Ishikawa (cell line): ENCODE results near the gene HSD3B2.

Experiments used
- CREB1 ChIP-seq: IDR thresholded peaks from 2 replicates; pipeline ENCODE4 v1.6.1; 2012; ENCODE audit warnings: low read depth
- EP300 ChIP-seq: IDR thresholded peaks from 2 replicates; pipeline ENCODE4 v1.6.1; 2012; ENCODE audit warnings: borderline replicate concordance
- FOXM1 ChIP-seq: IDR thresholded peaks from 2 replicates; pipeline ENCODE4 v1.6.1; 2012; ENCODE audit warnings: low read depth, borderline replicate concordance
- MAX ChIP-seq: IDR thresholded peaks from 2 replicates; pipeline ENCODE4 v1.6.1; 2012
- NFIC ChIP-seq: IDR thresholded peaks from 2 replicates; pipeline ENCODE4 v1.6.1; 2012
- RAD21 ChIP-seq: IDR thresholded peaks from 2 replicates; pipeline ENCODE4 v1.6.1; 2012; ENCODE audit warnings: low read depth
- REST ChIP-seq: IDR thresholded peaks from 2 replicates; pipeline ENCODE4 v1.6.1; 2012; ENCODE audit warnings: low read depth, mild to moderate bottlenecking
- TEAD4 ChIP-seq: IDR thresholded peaks from 2 replicates; pipeline ENCODE4 v1.6.1; 2012
- USF1 ChIP-seq: IDR thresholded peaks from 2 replicates; pipeline ENCODE4 v1.6.1; 2012
- YY1 ChIP-seq: IDR thresholded peaks from 2 replicates; pipeline ENCODE4 v1.6.1; 2012; ENCODE audit warnings: low read depth

- TF ChIP-seq RAD21 (no peak), EP300 (no peak), MAX (no peak), REST (no peak), FOXM1 (no peak), CREB1 (no peak), TEAD4 (no peak), YY1 (no peak), NFIC (no peak), USF1 (no peak)
Observed at GRCh38 chr1:119429687-119430086, 14.7 kb downstream of the HSD3B2 start.
